ENCODE measurements around the gene FOXRED1.

Gene FOXRED1

GRCh38 chr11:126281666-126282175, 12.8 kb downstream of the FOXRED1 start:
- H3K27ac Mint-ChIP-seq, result peak overlapping the region; percentile 97 to 98
- H3K36me3 Mint-ChIP-seq (ENCODE audit: insufficient read depth), result peaks cover 14% of the 10 kb centered on the region
- DNase-seq (no peak), ATAC-seq (replicated peaks) (no peak)
- H3K9me3 Mint-ChIP-seq, result no peaks in the 10 kb centered on the region
- no peaks in the 10 kb centered on the region for H3K27me3 Mint-ChIP-seq
- H3K4me3 Mint-ChIP-seq, result peak overlapping the region; percentile 96 to 98
- H3K4me1 Mint-ChIP-seq (ENCODE audit: low read depth in 2 of 2), result peaks cover 27 to 35% of the 10 kb centered on the region in 2 donors

DNA sequence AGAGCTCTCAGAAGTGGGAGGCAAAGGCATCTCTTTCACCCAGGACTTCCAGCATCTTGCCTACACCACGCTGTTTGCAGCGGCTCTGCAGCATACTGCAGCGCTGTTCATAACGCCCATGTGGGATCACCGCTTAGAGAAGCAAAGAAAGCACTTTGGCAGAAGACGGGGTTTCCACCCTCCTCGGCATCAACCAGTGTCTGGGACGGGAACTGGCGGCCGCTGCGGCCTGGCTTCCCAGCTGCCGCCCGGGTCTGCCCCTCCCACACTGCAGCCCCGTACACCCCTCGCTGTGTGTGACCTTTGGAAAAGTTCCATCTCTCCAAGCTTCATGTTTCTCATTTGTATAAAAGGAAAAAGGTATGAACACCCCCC, 13.4 kb downstream of the FOXRED1 start:
- Mint-ChIP-seq H3K4me3 (peak overlapping the region; percentile 96 to 98), H3K4me1 (ENCODE audit: low read depth in 2 of 2) (peaks cover 30 to 38% of the 10 kb centered on the region in 2 donors), H3K27me3 (no peaks in the 10 kb centered on the region), H3K36me3 (ENCODE audit: insufficient read depth) (peaks cover 14% of the 10 kb centered on the region), H3K27ac (peak overlapping the region; percentile 97 to 98), H3K9me3 (no peaks in the 10 kb centered on the region)
- DNase-seq (no peak), ATAC-seq (replicated peaks) (peak; percentile 38)

DNA sequence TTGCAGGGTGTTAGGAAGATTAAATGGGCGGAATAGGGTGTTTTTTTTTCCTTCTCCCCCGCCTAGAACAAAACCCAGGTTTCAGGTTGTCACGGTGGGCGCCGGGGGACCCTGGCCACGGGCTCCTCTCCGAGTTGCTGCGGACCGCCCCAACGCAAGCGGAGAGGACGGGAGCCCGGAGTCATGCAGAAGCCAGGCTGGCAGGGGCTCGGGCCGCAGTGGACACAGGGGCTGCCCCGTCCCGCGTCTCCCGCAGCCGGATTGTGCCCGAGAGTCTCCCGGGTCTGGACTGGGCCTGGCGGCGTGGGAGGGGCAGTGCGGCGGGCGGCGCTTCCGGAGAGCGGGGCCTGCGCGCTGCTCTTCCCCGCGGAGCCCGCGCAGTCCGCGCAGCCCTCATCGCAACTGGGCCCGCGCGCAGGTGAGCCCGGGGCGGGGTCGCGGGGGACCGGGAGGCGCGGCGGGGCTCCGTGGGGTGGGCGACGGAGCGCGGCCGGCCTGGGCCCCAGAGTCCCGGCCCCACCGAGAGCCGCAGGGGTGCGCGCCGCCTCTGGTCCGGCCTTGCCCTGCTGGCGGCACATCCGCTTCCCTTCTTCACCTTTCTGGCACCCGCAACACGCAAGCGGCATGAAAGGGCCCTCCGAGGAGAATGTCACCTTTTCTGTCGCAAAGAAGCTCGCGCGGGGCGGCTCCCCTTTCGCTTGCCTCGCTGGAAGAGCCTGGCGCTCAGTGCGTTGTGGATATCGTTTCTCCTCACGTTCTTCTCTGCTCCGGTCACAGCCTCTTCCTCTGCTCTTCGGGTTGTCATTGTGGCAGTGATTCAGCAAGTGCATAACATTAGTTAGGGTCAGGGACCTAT, 14.0 kb downstream of the FOXRED1 start, which contains the start of gene TIRAP:
Gene TIRAP (plus strand): TSS at position 358 of the 856 bp plus-strand sequence. CDS start 7,802 bp downstream, outside the sequence.
- peaks cover 30 to 38% of the 10 kb centered on the region in 2 donors for H3K4me1 Mint-ChIP-seq (ENCODE audit: low read depth in 2 of 2)
- H3K27me3 Mint-ChIP-seq, result no peaks in the 10 kb centered on the region
- no peaks in the 10 kb centered on the region for H3K9me3 Mint-ChIP-seq
- peaks cover 15% of the 10 kb centered on the region for H3K36me3 Mint-ChIP-seq (ENCODE audit: insufficient read depth)
- DNase-seq, result peak; percentile 55 to 65 (median 60)
- H3K27ac Mint-ChIP-seq, result peak within 1 kb of the TSS; percentile 97 to 98
- H3K4me3 Mint-ChIP-seq, result peak within 1 kb of the TSS; percentile 96 to 98
- ATAC-seq (replicated peaks), result peak; percentile 72

- ATAC-seq (replicated peaks) (peak; percentile 52), DNase-seq (peak; percentile 76 to 85 (median 80))
- peaks cover 33 to 35% of the 10 kb centered on the region in 2 donors for H3K4me1 Mint-ChIP-seq (ENCODE audit: low read depth in 2 of 2)
- peak overlapping the region; percentile 26 to 98 for H3K4me3 Mint-ChIP-seq
- no peaks in the 10 kb centered on the region for H3K27me3 Mint-ChIP-seq
- H3K36me3 Mint-ChIP-seq (ENCODE audit: insufficient read depth), result peaks cover 16% of the 10 kb centered on the region
- no peaks in the 10 kb centered on the region for H3K9me3 Mint-ChIP-seq
- H3K27ac Mint-ChIP-seq, result peak overlapping the region; percentile 69 to 97
Measured at GRCh38 chr11:126284829-126285228, 15.9 kb downstream of the FOXRED1 start.

GRCh38 chr11:126288237-126288636, 19.3 kb downstream of the FOXRED1 start:
- Mint-ChIP-seq H3K36me3 (ENCODE audit: insufficient read depth) (peaks cover 27% of the 10 kb centered on the region), H3K4me1 (ENCODE audit: low read depth in 2 of 2) (peaks cover 21 to 24% of the 10 kb centered on the region in 2 donors), H3K4me3 (no peak overlapping the region), H3K27me3 (no peaks in the 10 kb centered on the region), H3K27ac (no peak overlapping the region), H3K9me3 (no peaks in the 10 kb centered on the region)
- no peak for DNase-seq
- no peak for ATAC-seq (replicated peaks)

GRCh38 chr11:126290887-126291286, 21.9 kb downstream of the FOXRED1 start:
- DNase-seq (no peak), ATAC-seq (replicated peaks) (no peak)
- Mint-ChIP-seq H3K27me3 (no peaks in the 10 kb centered on the region), H3K4me1 (ENCODE audit: low read depth in 2 of 2) (peaks cover 9% of the 10 kb centered on the region in 2 donors), H3K36me3 (ENCODE audit: insufficient read depth) (peaks cover 18% of the 10 kb centered on the region), H3K4me3 (no peak overlapping the region), H3K9me3 (no peaks in the 10 kb centered on the region), H3K27ac (no peak overlapping the region)

- ATAC-seq (replicated peaks) (no peak), DNase-seq (no peak)
- no peak overlapping the region for H3K4me3 Mint-ChIP-seq
- no peaks in the 10 kb centered on the region for H3K27me3 Mint-ChIP-seq
- peak overlapping the region in 1 of 2 donors; percentile 30 for H3K27ac Mint-ChIP-seq
- peaks cover 21% of the 10 kb centered on the region for H3K36me3 Mint-ChIP-seq (ENCODE audit: insufficient read depth)
- peaks cover 5 to 10% of the 10 kb centered on the region in 2 donors for H3K4me1 Mint-ChIP-seq (ENCODE audit: low read depth in 2 of 2)
- H3K9me3 Mint-ChIP-seq, result no peaks in the 10 kb centered on the region
Measured at GRCh38 chr11:126293726-126294125, 24.8 kb downstream of the FOXRED1 start.

- Mint-ChIP-seq H3K36me3 (ENCODE audit: insufficient read depth) (peaks cover 12% of the 10 kb centered on the region), H3K27me3 (no peaks in the 10 kb centered on the region), H3K4me1 (ENCODE audit: low read depth in 2 of 2) (peaks cover 5 to 10% of the 10 kb centered on the region in 2 donors), H3K4me3 (no peak overlapping the region), H3K27ac (peak overlapping the region in 1 of 2 donors; percentile 56), H3K9me3 (no peaks in the 10 kb centered on the region)
- ATAC-seq (replicated peaks) (no peak), DNase-seq (no peak)
Measured at GRCh38 chr11:126297004-126297403, 28.1 kb downstream of the FOXRED1 start.

- no peaks in the 10 kb centered on the region for H3K27me3 Mint-ChIP-seq
- H3K4me1 Mint-ChIP-seq (ENCODE audit: low read depth in 2 of 2), result peaks cover 18 to 32% of the 10 kb centered on the region in 2 donors
- H3K9me3 Mint-ChIP-seq, result no peaks in the 10 kb centered on the region
- peak; percentile 81 to 88 (median 86) for DNase-seq
- peak; percentile 97 for ATAC-seq (replicated peaks)
- peaks cover 24% of the 10 kb centered on the region for H3K36me3 Mint-ChIP-seq (ENCODE audit: insufficient read depth)
- peak within 1 kb of the TSS; percentile 96 to 97 for H3K4me3 Mint-ChIP-seq
- peak within 1 kb of the TSS; percentile 94 to 97 for H3K27ac Mint-ChIP-seq
Measured at GRCh38 chr11:126303623-126304456, 34.9 kb downstream of the FOXRED1 start, which contains the start of gene DCPS. TSS of gene DCPS (plus strand) at chr11:126304060. CDS start at chr11:126304081, 21 bp downstream.

DNA sequence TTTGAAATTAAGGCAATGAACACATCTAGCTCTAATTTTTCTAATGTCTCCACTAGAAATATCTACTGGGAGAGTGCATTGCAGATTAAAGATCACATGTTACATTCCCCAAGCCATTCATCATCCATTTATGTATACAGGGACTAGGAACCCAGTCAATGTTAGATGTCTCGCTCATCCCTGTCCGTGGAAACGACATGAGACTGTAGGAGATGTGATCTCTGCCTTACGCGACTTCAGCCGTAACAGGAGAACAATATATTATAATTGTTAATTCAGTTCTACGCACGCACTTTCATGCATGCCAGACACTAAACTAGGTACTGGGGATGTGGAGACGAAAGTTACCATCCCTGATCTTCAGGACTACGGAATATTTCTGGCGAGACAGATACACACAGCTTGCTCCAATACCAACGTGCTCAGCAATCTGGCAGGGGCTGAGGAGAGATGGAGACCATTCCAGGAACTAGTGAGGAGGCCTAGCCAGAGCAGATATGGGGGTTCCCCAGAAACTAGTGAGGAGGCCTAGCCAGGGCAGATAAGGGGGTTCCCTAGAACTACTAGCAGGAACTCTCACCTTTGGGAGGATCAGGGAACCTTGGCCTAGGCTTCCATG, 35.6 kb downstream of the FOXRED1 start:
- Mint-ChIP-seq H3K9me3 (no peaks in the 10 kb centered on the region), H3K4me3 (peak overlapping the region; percentile 96 to 97), H3K4me1 (ENCODE audit: low read depth in 2 of 2) (peaks cover 18 to 36% of the 10 kb centered on the region in 2 donors), H3K27me3 (no peaks in the 10 kb centered on the region), H3K27ac (peak overlapping the region; percentile 94 to 97), H3K36me3 (ENCODE audit: insufficient read depth) (peaks cover 26% of the 10 kb centered on the region)
- ATAC-seq (replicated peaks) (peak; percentile 26), DNase-seq (no peak)

GRCh38 chr11:126305699-126306098, 36.7 kb downstream of the FOXRED1 start:
- Mint-ChIP-seq H3K27me3 (no peaks in the 10 kb centered on the region), H3K4me3 (peak overlapping the region; percentile 96 to 97), H3K4me1 (ENCODE audit: low read depth in 2 of 2) (peaks cover 24 to 43% of the 10 kb centered on the region in 2 donors), H3K36me3 (ENCODE audit: insufficient read depth) (peaks cover 27% of the 10 kb centered on the region), H3K27ac (peak overlapping the region; percentile 81 to 94), H3K9me3 (no peaks in the 10 kb centered on the region)
- ATAC-seq (replicated peaks), result no peak
- no peak for DNase-seq

GRCh38 chr11:126307706-126308105, 38.8 kb downstream of the FOXRED1 start:
- DNase-seq (no peak), ATAC-seq (replicated peaks) (no peak)
- Mint-ChIP-seq H3K4me3 (no peak overlapping the region), H3K27ac (peak overlapping the region; percentile 56 to 62), H3K9me3 (no peaks in the 10 kb centered on the region), H3K36me3 (ENCODE audit: insufficient read depth) (peaks cover 27% of the 10 kb centered on the region), H3K27me3 (no peaks in the 10 kb centered on the region), H3K4me1 (ENCODE audit: low read depth in 2 of 2) (peaks cover 34 to 52% of the 10 kb centered on the region in 2 donors)

GRCh38 chr11:126308271-126308671, 39.3 kb downstream of the FOXRED1 start:
- no peaks in the 10 kb centered on the region for H3K27me3 Mint-ChIP-seq
- H3K4me1 Mint-ChIP-seq (ENCODE audit: low read depth in 2 of 2), result peaks cover 37 to 50% of the 10 kb centered on the region in 2 donors
- DNase-seq (no peak), ATAC-seq (replicated peaks) (no peak)
- H3K27ac Mint-ChIP-seq, result peak overlapping the region in 1 of 2 donors; percentile 62
- no peak overlapping the region for H3K4me3 Mint-ChIP-seq
- no peaks in the 10 kb centered on the region for H3K9me3 Mint-ChIP-seq
- peaks cover 30% of the 10 kb centered on the region for H3K36me3 Mint-ChIP-seq (ENCODE audit: insufficient read depth)
